ENCODE results near the gene KRT85.

DNA sequence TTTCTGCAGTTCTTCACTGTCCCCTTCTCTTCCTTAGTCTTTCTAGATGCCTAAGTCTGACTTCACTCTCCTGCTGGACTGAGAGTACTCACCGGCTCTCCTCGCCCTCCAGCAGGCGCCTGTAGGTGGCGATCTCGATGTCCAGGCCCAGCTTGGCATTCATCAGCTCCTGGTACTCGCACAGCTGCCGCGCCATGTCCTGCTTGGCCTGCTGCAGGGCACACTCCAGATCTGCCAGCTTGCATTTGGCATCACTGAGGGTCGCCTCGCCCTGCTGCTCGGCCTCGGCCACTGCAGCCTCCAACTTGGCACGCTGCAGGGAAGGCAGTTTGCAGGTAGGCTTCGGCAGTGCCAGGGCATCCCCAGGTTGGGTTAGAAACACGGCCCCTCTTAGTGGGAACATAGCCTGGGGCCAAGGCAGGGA lies 13.0 kb upstream of the KRT85 start:
- TF ChIP-seq, protein P1, sequence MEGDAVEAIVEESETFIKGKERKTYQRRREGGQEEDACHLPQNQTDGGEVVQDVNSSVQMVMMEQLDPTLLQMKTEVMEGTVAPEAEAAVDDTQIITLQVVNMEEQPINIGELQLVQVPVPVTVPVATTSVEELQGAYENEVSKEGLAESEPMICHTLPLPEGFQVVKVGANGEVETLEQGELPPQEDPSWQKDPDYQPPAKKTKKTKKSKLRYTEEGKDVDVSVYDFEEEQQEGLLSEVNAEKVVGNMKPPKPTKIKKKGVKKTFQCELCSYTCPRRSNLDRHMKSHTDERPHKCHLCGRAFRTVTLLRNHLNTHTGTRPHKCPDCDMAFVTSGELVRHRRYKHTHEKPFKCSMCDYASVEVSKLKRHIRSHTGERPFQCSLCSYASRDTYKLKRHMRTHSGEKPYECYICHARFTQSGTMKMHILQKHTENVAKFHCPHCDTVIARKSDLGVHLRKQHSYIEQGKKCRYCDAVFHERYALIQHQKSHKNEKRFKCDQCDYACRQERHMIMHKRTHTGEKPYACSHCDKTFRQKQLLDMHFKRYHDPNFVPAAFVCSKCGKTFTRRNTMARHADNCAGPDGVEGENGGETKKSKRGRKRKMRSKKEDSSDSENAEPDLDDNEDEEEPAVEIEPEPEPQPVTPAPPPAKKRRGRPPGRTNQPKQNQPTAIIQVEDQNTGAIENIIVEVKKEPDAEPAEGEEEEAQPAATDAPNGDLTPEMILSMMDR (conservative IDR thresholded peaks at IDR 0.05; ENCODE audit: low read length) = peak; percentile 73
- no peak for TF ChIP-seq EZH2phosphoT487 (IDR thresholded peaks at IDR 0.05; ENCODE audit: borderline replicate concordance)
